Lower lobe of right lung (tissue), 2 donors: Measurements from ENCODE around the gene GUCY2F. TPM values are rescaled to one million over a fixed set of nuclear protein-coding genes. Genes with fewer than 3 reads are reported as not detected.

Source experiments
- ATAC-seq, 2 donors: fragments of 200-7000 bp; cut with Tn5 transposase; one replicate each; pipeline ENCODE4 v1.9.1; 2020 to 2022; ENCODE audit warnings: mild to moderate bottlenecking in 2 of 2, moderate library complexity in 2 of 2
- DNase-seq: peaks from one replicate; pipeline ENCODE4 v3.0.0-alpha.2; 2020
- H3K27ac ChIP-seq: fragments of 200-600 bp; one replicate; pipeline ENCODE4 v1.8.0; 2022
- H3K27me3 ChIP-seq: fragments of 200-600 bp; one replicate; pipeline ENCODE4 v1.8.0; 2022; ENCODE audit warnings: low read depth
- H3K36me3 ChIP-seq: fragments of 200-600 bp; one replicate; pipeline ENCODE4 v1.8.0; 2022; ENCODE audit warnings: mild to moderate bottlenecking
- H3K4me1 ChIP-seq: fragments of 200-600 bp; one replicate; pipeline ENCODE4 v1.8.0; 2022
- H3K4me3 ChIP-seq: fragments of 200-600 bp; one replicate; pipeline ENCODE4 v1.8.0; 2022; ENCODE audit warnings: mild to moderate bottlenecking
- H3K9me3 ChIP-seq: fragments of 200-600 bp; one replicate; pipeline ENCODE4 v1.8.0; 2022
- intact Hi-C: fragments of 100-400 bp; cut with DNase I; formaldehyde crosslinking; loops from one replicate; pipeline ENCODE4 v1.11.0; 2022
- long read RNA-seq: library from polyadenylated mRNA; unstranded; transcript quantifications from one replicate; pipeline ENCODE4 v2.0.0, GENCODE V29; 2021
- total RNA-seq: library from RNA; stranded (reverse); fragmentation: NEBNext Ultra II Directional; extraction: Animal tissue kit (Norgen Biotek cat#: 25700); gene quantifications from one replicate; pipeline ENCODE4 v1.2.1, GENCODE V29; 2021
- TF ChIP-seq, protein P1 (sequence below): fragments of 200-600 bp; IDR thresholded peaks from one replicate; pipeline ENCODE4 v1.8.0; 2022; ENCODE audit warnings: antibody characterized with exemption, mild to moderate bottlenecking
- donor health status: DM: no; HTN: yes; CAD: no; lungs with severe emphysema.

Gene GUCY2F
- total RNA-seq: 0.18 TPM
- long read RNA-seq: 0 reads

- H3K27ac ChIP-seq: no peak within 1 kb of the TSS
- DNase-seq (no peak), ATAC-seq (no peak)
- no peaks in the 10 kb centered on the region for H3K36me3 ChIP-seq
- no peaks in the 10 kb centered on the region for H3K9me3 ChIP-seq
- TF ChIP-seq, protein P1, sequence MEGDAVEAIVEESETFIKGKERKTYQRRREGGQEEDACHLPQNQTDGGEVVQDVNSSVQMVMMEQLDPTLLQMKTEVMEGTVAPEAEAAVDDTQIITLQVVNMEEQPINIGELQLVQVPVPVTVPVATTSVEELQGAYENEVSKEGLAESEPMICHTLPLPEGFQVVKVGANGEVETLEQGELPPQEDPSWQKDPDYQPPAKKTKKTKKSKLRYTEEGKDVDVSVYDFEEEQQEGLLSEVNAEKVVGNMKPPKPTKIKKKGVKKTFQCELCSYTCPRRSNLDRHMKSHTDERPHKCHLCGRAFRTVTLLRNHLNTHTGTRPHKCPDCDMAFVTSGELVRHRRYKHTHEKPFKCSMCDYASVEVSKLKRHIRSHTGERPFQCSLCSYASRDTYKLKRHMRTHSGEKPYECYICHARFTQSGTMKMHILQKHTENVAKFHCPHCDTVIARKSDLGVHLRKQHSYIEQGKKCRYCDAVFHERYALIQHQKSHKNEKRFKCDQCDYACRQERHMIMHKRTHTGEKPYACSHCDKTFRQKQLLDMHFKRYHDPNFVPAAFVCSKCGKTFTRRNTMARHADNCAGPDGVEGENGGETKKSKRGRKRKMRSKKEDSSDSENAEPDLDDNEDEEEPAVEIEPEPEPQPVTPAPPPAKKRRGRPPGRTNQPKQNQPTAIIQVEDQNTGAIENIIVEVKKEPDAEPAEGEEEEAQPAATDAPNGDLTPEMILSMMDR: no peak
- H3K27me3 ChIP-seq: no peaks in the 10 kb centered on the region
- intact Hi-C loops: loop anchor here (10.0 kb wide), 1 partner anchor 153 kb away; no protein-coding TSS in a partner anchor
- no peak within 1 kb of the TSS for H3K4me3 ChIP-seq
- no peaks in the 10 kb centered on the region for H3K4me1 ChIP-seq
Observed at GRCh38 chrX:109481986-109482385, at the start of gene GUCY2F. Gene GUCY2F (minus strand): TSS chrX:109482086. CDS start chrX:109475936, 6,150 bp downstream.

DNA sequence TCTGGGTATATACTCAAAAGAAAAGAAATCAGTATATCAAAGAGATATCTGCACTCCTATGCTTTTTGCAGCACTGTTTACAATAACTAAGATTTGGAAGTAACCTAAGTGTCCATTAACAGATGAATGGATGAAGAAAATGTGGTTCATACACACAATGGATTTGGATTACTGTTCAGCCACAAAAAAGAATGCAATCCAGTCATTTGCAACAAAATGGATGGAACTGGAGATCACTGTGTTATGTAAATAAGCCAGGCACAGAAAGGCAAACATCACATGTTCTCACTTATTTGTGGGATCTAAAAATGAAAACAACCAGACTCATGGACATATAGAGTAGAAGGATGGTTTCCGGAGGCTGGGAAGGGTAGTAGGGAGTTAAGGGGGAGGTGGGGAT lies 37.1 kb upstream of the GUCY2F start:
- intact Hi-C loops: no loop called here
- Histone ChIP-seq H3K36me3 (no peaks in the 10 kb centered on the region), H3K27ac (no peak overlapping the region), H3K4me1 (no peaks in the 10 kb centered on the region), H3K27me3 (no peaks in the 10 kb centered on the region), H3K4me3 (no peak overlapping the region), H3K9me3 (no peaks in the 10 kb centered on the region)
- no peak for ATAC-seq
- no peak for DNase-seq
- TF ChIP-seq, protein P1: no peak

DNA sequence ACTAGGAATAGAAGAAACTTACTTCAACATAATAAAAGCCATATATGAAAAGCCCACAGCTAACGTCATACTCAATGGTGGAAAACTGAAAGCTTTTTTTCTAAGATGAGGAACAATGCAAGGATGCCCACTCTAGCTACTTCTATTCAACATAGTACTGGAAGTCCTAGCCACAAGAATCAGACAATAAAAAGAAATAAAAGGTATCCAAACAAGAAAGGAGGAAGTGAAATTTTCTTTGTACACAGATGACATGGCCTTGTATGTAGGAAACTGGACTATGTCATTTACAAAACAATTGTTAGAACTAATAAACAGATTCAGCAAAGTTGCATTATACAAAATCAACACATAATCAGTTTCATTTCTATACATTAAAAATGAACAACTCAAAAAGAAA lies 29.2 kb upstream of the GUCY2F start:
- DNase-seq (no peak), ATAC-seq (no peak)
- TF ChIP-seq, protein P1: no peak
- intact Hi-C loops: no loop called here
- H3K27ac ChIP-seq: no peak overlapping the region
- no peaks in the 10 kb centered on the region for H3K9me3 ChIP-seq
- H3K36me3 ChIP-seq: no peaks in the 10 kb centered on the region
- no peaks in the 10 kb centered on the region for H3K4me1 ChIP-seq
- H3K27me3 ChIP-seq: no peaks in the 10 kb centered on the region
- no peak overlapping the region for H3K4me3 ChIP-seq

DNA sequence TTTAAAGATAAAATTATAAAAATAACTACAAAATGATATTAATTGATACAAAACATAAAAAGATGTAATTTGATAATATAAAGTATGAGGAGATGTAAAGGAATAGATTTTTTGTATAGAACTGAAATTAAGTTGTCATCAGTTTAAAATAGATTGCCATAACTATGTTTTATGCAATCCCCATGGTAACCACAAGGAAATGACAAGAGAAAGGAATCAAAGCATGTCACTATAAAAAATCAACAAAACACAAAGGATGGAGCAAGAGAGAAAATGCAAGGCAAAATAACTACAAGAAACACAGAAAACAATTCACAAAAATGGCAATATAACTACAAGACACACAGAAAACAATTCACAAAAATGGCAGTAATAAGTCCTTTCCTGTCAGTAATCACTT lies 27.0 kb upstream of the GUCY2F start:
- intact Hi-C loops: no loop called here
- Histone ChIP-seq H3K4me1 (no peaks in the 10 kb centered on the region), H3K27me3 (no peaks in the 10 kb centered on the region), H3K27ac (no peak overlapping the region), H3K4me3 (no peak overlapping the region), H3K9me3 (no peaks in the 10 kb centered on the region), H3K36me3 (no peaks in the 10 kb centered on the region)
- no peak for DNase-seq
- TF ChIP-seq, protein P1: no peak
- ATAC-seq: no peak

GRCh38 chrX:109501176-109501575 lies 19.3 kb upstream of the GUCY2F start:
- Histone ChIP-seq H3K4me3 (no peak overlapping the region), H3K27me3 (no peaks in the 10 kb centered on the region), H3K27ac (no peak overlapping the region), H3K9me3 (no peaks in the 10 kb centered on the region), H3K4me1 (no peaks in the 10 kb centered on the region), H3K36me3 (no peaks in the 10 kb centered on the region)
- DNase-seq: no peak
- ATAC-seq: no peak
- TF ChIP-seq, protein P1: no peak
- intact Hi-C loops: no loop called here

DNA sequence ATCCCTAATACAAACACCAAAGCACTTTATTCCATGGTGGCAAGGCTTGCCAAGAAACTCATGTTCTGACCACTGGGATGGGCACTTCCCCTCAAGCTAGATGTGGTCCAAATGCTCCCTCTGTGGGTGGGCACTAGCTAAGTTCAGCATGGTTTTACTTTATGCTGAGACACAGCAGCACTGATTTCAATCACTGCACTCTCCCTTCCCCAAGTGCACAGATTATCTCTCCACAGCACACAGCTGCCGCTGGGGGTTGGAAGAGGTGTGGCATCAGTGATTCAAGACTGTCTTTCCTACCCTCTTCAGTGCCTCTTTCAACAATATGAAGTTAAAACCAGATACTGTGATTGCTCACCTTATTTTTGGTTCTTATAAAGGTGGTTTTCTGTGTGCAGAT lies 16.5 kb upstream of the GUCY2F start:
- TF ChIP-seq, protein P1: no peak
- H3K36me3 ChIP-seq: no peaks in the 10 kb centered on the region
- no peaks in the 10 kb centered on the region for H3K4me1 ChIP-seq
- DNase-seq (no peak), ATAC-seq (no peak)
- H3K9me3 ChIP-seq: no peaks in the 10 kb centered on the region
- intact Hi-C loops: no loop called here
- H3K27me3 ChIP-seq: no peaks in the 10 kb centered on the region
- no peak overlapping the region for H3K27ac ChIP-seq
- no peak overlapping the region for H3K4me3 ChIP-seq
